ENCODE data around the gene NDUFB5.
A peak's percentile ranks its signal among the peaks of the same experiment; 100 is the strongest.
"Not testable (repeated sequence)": the region's sequence is repeated elsewhere in the genome, so short reads cannot be mapped to it uniquely, and the experiment has no call there.

NDUFB5 gene

DNA sequence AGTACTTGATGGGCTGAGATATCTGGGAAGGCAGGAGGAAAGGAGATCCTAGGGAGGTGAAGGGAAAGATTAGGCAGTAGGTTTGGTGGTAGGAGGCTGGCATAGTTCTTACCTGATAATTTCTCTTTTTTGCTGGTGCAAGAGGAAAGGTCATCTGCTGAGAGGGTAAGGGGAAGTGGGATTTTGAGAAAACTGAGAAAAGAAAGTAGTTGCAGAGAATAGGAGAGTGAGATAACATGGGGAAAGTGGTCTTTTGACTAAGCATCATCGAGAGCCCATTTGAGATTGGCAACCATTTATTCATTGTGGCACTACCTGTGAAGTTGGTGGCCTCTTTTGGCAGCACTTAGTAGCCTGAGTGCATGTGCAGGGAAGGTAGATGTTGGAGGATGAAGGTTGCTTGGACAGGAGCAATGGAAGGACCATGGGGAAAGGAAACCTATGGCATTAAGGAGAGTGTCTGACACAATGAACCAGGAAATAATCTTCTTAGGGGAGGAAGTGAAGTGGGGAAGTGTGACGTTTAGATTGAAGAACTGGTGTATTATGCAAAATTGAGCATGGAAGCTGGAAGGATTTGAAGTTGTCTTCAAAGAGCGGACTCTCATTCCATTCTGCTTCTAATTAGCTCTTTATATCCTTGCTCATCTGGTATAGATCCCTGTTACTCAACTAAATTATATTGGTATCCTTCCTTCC is 26.3 kb downstream of the NDUFB5 start:
- no peak for DNase-seq (ENCODE audit: low spot score)

GRCh38 chr3:179640469-179640868 is 35.9 kb downstream of the NDUFB5 start:
- DNase-seq (ENCODE audit: low spot score), result no peak

- no peak for DNase-seq (ENCODE audit: low spot score)
Measured at GRCh38 chr3:179642871-179643270, 38.3 kb downstream of the NDUFB5 start.

GRCh38 chr3:179643837-179644236 is 39.2 kb downstream of the NDUFB5 start:
- not testable (repeated sequence) for DNase-seq (ENCODE audit: low spot score)

DNA sequence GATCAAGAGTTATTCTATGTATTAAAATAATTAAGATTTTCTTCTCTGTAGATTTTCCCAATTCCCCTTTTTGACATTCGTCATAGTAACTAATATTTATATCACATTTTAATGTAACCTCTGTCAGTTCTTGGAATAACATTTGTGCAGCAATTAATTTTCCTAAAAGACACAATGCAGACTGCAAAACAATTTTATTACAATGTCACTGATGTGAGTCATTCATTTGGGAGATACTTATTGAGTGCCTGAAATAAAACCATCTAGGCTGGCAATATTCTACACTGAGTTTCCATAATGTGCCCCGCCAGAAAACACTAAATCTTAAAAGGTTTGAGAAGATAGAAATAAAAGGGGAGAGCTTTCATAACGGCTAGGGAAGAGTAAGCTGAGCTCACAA is 41.6 kb downstream of the NDUFB5 start:
- no peak for DNase-seq (ENCODE audit: low spot score)

DNA sequence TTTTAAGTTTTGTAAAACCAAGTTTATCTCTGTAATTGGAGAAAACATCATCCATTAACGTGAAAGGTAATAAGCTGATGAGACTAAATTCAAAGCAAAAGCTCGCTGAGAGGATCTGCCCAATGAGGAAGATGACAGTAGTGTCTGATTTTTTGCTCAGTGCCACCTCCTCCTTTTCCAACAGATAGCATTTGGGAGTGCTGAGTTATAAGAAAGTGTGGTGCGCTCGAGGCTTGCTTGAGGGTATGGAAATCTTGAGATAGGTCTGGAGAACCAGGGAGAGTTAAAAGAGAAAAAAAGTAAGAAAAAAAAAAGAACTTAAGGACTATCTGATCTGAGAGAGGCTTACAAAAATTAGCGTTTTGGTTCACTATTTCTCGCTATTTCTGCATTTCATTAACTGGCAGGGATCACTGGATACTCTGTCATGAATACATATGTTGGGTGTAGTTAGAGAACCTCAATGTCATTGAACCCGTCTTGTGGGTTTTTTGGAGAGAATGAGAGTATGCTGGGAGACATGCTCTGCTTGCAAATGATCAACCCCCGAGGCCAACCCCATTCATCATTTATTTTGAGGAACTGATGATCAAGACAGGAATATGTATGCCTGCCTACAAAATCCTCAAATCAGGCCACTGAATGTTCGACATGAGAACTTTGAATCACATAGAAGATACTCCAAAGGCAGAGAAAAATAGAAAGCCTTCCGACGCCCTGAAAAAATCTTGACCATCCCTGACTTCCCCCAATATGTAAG is 47.3 kb downstream of the NDUFB5 start:
- no peak for DNase-seq (ENCODE audit: low spot score)

- peak; percentile 88 for DNase-seq (ENCODE audit: low spot score)
Measured at GRCh38 chr3:179652447-179653095, 48.0 kb downstream of the NDUFB5 start, which contains the start of gene USP13. Gene USP13 (plus strand): TSS chr3:179653040. CDS start chr3:179653226, 186 bp downstream.

GRCh38 chr3:179653096-179653797 is 48.7 kb downstream of the NDUFB5 start:
- peak; percentile 77 for DNase-seq (ENCODE audit: low spot score)

GRCh38 chr3:179655236-179655635 is 50.6 kb downstream of the NDUFB5 start:
- DNase-seq (ENCODE audit: low spot score), result no peak

- no peak for DNase-seq (ENCODE audit: low spot score)
Measured at GRCh38 chr3:179658606-179659005, 54.0 kb downstream of the NDUFB5 start.

DNA sequence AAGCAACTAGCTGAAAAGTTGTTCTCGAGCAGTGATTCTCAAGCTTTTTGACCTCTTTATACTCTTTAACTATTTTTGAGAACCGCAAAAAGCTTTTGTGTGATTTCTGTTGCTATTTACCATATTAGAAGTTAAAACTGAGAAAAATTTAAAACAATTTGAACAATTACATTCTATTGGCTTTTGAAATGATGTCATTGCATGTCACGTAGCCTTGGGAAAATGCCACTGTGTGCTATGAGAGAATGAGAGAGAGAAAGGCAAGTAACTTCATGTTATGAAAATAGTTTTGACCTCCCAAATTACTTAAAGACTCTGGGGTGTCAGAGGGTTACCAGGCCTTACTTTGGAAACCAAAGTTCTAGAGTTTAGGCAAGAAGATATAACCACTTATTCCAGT is 56.3 kb downstream of the NDUFB5 start:
- no peak for DNase-seq (ENCODE audit: low spot score)

GRCh38 chr3:179661777-179662176 is 57.2 kb downstream of the NDUFB5 start:
- no peak for DNase-seq (ENCODE audit: low spot score)

DNA sequence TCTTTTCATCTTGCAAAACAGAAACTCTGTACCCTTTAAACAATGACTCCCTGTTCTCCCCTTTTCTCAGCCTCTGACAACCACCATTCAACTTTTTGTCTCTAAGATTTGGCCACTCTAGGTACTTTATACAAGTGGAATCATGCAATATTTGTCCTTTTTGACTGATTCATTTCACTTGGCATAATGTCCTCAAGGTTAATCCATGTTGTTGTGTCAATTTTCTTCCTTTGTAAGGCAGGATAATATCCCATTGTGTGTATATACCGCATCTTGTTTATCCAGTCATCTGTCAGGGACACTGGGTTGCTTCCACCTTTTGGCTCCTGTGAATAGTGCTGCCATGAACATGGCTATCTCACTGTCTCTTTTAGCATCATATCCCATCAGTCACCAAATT is 58.5 kb downstream of the NDUFB5 start:
- DNase-seq (ENCODE audit: low spot score), result no peak

- DNase-seq (ENCODE audit: low spot score), result no peak
Measured at GRCh38 chr3:179666030-179666429, 61.4 kb downstream of the NDUFB5 start.

GRCh38 chr3:179666436-179667035 is 61.9 kb downstream of the NDUFB5 start:
- DNase-seq (ENCODE audit: low spot score), result no peak

DNA sequence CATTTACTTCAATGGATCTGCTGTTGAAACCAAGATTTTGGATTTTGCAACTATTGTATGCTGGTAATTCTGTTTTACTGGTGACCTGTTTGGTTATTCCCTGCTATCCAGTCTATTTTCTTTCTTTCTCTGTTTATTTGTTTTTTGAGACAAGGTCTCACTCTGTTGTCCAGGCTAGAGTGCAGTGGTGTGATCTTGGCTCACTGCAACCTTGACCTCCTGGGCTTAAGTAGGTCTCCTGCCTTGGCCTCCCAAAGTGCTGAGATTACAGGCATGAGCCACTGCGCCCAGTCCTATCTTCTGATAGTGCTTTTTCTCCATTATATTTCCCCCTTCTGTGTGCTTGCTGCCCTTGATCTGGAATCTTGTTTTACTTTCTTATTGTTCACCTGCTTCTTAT is 63.8 kb downstream of the NDUFB5 start:
- DNase-seq (ENCODE audit: low spot score), result no peak

- DNase-seq (ENCODE audit: low spot score), result no peak
Measured at GRCh38 chr3:179670311-179670710, 65.7 kb downstream of the NDUFB5 start.

DNA sequence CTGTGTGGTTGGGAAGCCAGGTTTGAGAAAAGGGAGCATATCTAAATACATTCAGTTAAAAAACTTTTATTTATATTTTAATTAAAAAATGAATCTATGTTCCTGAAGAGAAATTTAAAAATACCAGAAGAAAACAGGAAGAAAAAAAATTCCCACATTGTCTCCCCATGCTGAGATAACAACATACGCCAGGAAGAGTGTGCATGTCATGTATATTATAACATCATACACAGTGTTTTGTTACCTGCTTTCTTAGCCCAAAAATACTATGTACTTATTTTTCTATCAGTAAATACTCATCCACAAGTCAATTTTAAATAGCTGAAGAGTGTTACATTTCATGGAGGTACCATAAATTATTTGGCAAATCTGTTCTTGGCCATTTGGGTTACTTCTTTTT is 66.7 kb downstream of the NDUFB5 start:
- DNase-seq (ENCODE audit: low spot score), result no peak

- no peak for DNase-seq (ENCODE audit: low spot score)
Measured at GRCh38 chr3:179671747-179672242, 67.2 kb downstream of the NDUFB5 start.

DNA sequence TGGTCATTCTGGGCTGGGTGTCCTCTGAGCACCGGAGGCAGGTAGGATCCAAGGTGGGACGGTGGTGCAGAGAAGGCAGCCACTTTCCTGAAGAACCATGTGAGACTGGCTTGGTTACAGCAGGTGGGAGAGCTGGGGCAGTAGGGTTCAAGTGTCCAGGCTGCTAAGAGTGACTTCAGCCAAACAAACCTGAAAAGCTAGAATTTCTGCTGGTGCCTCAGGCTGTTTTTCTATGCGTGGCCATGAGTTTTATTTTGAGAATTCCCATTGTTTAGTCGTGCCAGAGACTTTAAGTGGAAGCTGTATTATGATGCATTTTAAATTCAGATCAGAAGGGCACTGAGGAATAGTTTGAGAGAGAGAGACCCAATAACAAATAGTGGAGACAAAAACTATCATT is 68.3 kb downstream of the NDUFB5 start:
- DNase-seq (ENCODE audit: low spot score), result no peak

DNA sequence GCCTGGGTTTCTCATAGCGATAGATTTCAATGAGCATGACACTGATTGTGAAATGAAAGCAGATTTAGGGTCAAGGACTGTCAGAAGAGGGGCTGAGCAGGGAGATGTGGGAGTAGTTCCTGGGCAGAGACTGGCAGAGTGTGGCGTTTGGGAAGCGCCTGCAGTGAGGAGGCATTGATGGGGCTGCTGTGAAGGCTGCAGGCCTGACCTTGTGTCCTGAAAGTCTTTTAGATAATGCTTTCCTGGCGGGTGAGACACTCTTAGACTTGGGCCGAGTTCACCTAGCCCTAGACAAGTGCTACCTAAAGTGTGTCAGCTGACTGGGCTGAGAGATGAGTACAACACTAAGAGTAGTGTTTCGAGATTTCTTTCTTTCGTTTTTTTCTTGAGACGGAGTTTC is 68.9 kb downstream of the NDUFB5 start:
- DNase-seq (ENCODE audit: low spot score), result no peak

GRCh38 chr3:179676081-179676480 is 71.5 kb downstream of the NDUFB5 start:
- DNase-seq (ENCODE audit: low spot score), result no peak

All from RKO (cell line).